CD4-positive, alpha-beta memory T cell (primary cell): ENCODE measurements around the gene CDH16. TPM values are rescaled to one million over a fixed set of nuclear protein-coding genes. Genes with fewer than 3 reads are reported as not detected.

Source experiments
- CTCF ChIA-PET: fragments of 350-600 bp; sonication (Branson Sonifier 250); formaldehyde crosslinking; loops from one replicate; lab custom pipeline; 2021; ENCODE audit warnings: inconsistent platforms; ENCODE audit not compliant: partially characterized antibody; lab: Charles Lee
- POLR2A ChIA-PET: fragments of 350-600 bp; sonication (Branson Sonifier 250); formaldehyde crosslinking; loops from one replicate; lab custom pipeline; 2021; ENCODE audit not compliant: partially characterized antibody; lab: Charles Lee
- DNase-seq, 5 donors: peaks; one replicate each; pipeline versions ENCODE4 v3.0.0 to v3.0.0-alpha.2; 2020 to 2022; ENCODE audit warnings: mixed read lengths in 1 of 5
- H3K27ac ChIP-seq: one replicate; pipeline ENCODE4 v1.7.0; 2013; ENCODE audit warnings: low read depth, low read length
- H3K27me3 ChIP-seq: 2 replicates; pipeline ENCODE4 v1.7.0; 2013; ENCODE audit warnings: mild to moderate bottlenecking, low read length, moderate library complexity; ENCODE audit not compliant: insufficient read depth
- H3K36me3 ChIP-seq: 2 replicates; pipeline ENCODE4 v1.7.0; 2013; ENCODE audit warnings: mild to moderate bottlenecking, low read length, moderate library complexity; ENCODE audit not compliant: insufficient read depth
- H3K4me1 ChIP-seq: 2 replicates; pipeline ENCODE4 v1.7.0; 2013; ENCODE audit warnings: mild to moderate bottlenecking, low read length, moderate library complexity; ENCODE audit not compliant: insufficient read depth
- H3K4me3 ChIP-seq, 2 donors: one replicate each; pipeline ENCODE4 v1.7.0; 2013; ENCODE audit warnings: low read length in 2 of 2, mild to moderate bottlenecking in 1 of 2
- H3K9me3 ChIP-seq, 2 donors: one replicate each; pipeline ENCODE4 v1.7.0; 2013; ENCODE audit warnings: low read length in 2 of 2, control low read depth in 1 of 2; ENCODE audit not compliant: control insufficient read depth in 1 of 2
- H3K27ac Mint-ChIP-seq, 7 donors: one replicate each; pipeline ENCODE4 v1.8.0; 2020 to 2021; ENCODE audit warnings: mixed read lengths in 7 of 7, mild to moderate bottlenecking in 6 of 7, inconsistent platforms in 3 of 7, moderate library complexity in 3 of 7
- H3K27me3 Mint-ChIP-seq, 2 donors: one replicate each; pipeline ENCODE4 v1.8.0; 2020 to 2021; ENCODE audit warnings: mixed read lengths in 2 of 2
- H3K36me3 Mint-ChIP-seq, 2 donors: one replicate each; pipeline ENCODE4 v1.8.0; 2020 to 2021; ENCODE audit warnings: mixed read lengths in 2 of 2, inconsistent platforms in 1 of 2, mild to moderate bottlenecking in 1 of 2
- H3K4me1 Mint-ChIP-seq, 4 donors: one replicate each; pipeline ENCODE4 v1.8.0; 2020 to 2021; ENCODE audit warnings: mixed read lengths in 4 of 4, mild to moderate bottlenecking in 1 of 4
- H3K4me3 Mint-ChIP-seq, 8 donors: one replicate each; pipeline ENCODE4 v1.8.0; 2020 to 2021; ENCODE audit warnings: mixed read lengths in 8 of 8, mild to moderate bottlenecking in 7 of 8, moderate library complexity in 6 of 8, inconsistent platforms in 3 of 8
- H3K9me3 Mint-ChIP-seq, 8 donors: one replicate each; pipeline ENCODE4 v1.8.0; 2020 to 2021; ENCODE audit warnings: mixed read lengths in 8 of 8, mild to moderate bottlenecking in 5 of 8, inconsistent platforms in 3 of 8, moderate library complexity in 1 of 8
- intact Hi-C: fragments of 100-400 bp; cut with micrococcal nuclease; formaldehyde crosslinking; loops from one replicate; pipeline ENCODE4 v1.15.1; 2023
- polyA plus RNA-seq, 2 donors: library from polyadenylated mRNA; unstranded; fragments of 300-500 nt; fragmentation: Illumina TruSeq; gene quantifications; one replicate each; pipeline ENCODE4 v1.2.3, GENCODE V29; 2021
- total RNA-seq, 2 experiments: library from RNA; stranded (reverse); gene quantifications; one replicate each; pipeline ENCODE4 v1.2.3, GENCODE V29; 2021

The CDH16 gene
- total and polyA plus RNA-seq, 4 experiments from 2014 or later, result not detected

DNA sequence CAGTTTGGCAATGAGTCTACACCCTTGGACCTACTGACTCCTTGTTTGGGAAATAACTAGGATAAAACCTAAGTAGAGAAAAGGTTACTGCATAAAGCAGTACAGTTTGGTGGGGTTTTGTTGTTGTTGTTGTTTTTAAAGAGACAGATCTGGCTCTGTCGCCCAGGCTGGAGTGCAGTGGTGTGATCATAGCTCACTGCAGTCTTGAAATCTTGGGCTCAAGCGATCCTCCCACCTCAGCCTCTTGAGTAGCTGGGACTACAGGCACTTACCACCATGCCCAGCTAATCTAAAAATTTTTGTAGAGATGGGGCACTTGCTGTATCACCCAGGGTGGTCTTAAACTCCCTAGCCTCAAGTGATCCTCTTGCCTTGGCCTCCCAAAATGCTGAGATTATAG lies 37.1 kb downstream of the CDH16 start:
- peaks cover 21% of the 10 kb centered on the region for H3K36me3 ChIP-seq
- Mint-ChIP-seq H3K36me3 (peaks cover 14 to 24% of the 10 kb centered on the region in 2 donors), H3K9me3 (no peaks in the 10 kb centered on the region), H3K4me1 (peaks cover 15 to 42% (median 31%) of the 10 kb centered on the region in 4 donors), H3K4me3 (peak overlapping the region; percentile 68 to 100 (median 74)), H3K27me3 (no peaks in the 10 kb centered on the region), H3K27ac (peak overlapping the region in 2 of 7 donors; percentile 25 to 32)
- H3K27me3 ChIP-seq, result no peaks in the 10 kb centered on the region
- H3K4me1 ChIP-seq, result peaks cover 27% of the 10 kb centered on the region
- H3K4me3 ChIP-seq, result no peak overlapping the region
- intact Hi-C loops, result no loop called here
- H3K27ac ChIP-seq, result no peak overlapping the region
- ChIA-PET POLR2A (interaction anchor here (1.0 to 3.2 kb wide), 5 partner anchors 21 to 355 kb away, joined by 3 to 18 read pairs (median 3); partner anchors contain the start of genes CIAO2B and NAE1), CTCF (interaction anchor here (1.5 to 5.4 kb wide), 6 partner anchors 9 to 51 kb away, joined by 7 to 25 read pairs (median 14); partner anchors contain the start of gene NAE1)
- no peak for DNase-seq
- no peaks in the 10 kb centered on the region for H3K9me3 ChIP-seq

DNA sequence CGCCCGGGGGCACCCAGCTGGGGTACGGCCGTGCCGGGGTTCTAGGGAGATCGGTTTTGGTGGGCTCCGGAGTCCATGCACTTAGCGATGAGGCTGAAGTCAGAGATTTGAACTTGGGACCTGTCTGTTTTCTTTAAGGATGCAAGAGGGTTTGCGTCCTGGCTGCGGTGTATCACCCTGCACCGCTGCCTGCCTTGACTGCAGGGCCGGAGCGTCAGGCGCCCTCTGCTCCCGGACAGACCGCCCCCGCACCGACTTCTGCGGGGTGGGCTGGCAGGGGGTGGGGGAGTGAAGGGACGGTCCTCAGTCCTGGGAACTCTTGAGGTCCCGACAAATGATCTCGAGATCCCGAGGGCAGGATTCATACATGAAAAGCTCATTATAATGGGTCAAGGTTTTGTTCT lies 37.7 kb downstream of the CDH16 start:
- peak overlapping the region in 3 of 7 donors; percentile 32 to 78 (median 70) for H3K27ac Mint-ChIP-seq

DNA sequence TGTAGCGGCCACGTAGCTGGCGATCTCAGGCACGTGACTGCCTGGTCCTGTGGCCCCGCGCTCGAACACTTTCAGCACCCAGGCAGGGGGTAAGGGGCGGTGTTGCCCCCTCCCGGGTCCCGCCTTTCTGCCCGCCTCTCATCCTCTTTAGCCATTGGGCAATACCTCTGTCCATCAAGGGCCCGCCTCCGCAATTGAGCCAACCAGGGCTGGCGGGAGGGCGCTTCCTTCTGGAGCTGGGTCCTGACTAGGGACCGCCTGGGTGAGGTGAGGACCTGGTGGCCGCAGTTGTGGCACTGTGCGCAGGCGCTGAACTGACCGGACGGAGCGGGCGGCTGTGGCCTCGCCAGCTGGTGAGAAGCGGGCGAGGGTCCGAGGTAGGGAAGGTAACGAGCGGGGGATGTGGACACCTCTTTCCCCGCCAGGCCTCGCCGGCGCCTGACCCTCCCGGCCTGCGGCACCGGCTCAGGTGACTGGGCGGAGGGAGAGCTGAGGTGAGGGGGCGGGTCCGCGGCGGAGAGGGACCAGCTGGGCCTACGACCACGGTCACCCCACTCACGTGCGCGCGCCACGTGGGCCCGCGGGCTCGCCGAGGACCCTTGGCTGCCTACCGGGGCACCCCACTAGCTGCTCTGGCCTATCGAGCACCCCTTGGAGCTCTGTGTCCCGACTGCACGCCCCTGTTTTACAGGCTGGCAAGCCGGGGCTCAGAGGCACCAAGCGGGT lies 38.2 kb downstream of the CDH16 start, which contains the start of gene PDP2:
TSS of gene PDP2 (plus strand) at position 228 of the 726 bp plus-strand sequence. CDS start 3,770 bp downstream, outside the sequence.
- no peaks in the 10 kb centered on the region for H3K9me3 Mint-ChIP-seq
- Histone ChIP-seq H3K4me1 (peaks cover 22% of the 10 kb centered on the region), H3K36me3 (peaks cover 13% of the 10 kb centered on the region), H3K27me3 (no peaks in the 10 kb centered on the region), H3K9me3 (no peaks in the 10 kb centered on the region), H3K4me3 (peak within 1 kb of the TSS; percentile 66 to 80), H3K27ac (peak within 1 kb of the TSS; percentile 54)
- H3K27me3 Mint-ChIP-seq, result no peaks in the 10 kb centered on the region
- intact Hi-C loops, result no loop called here
- ChIA-PET POLR2A (interaction anchor here (0.7 to 3.2 kb wide), 9 partner anchors 12 to 472 kb away, joined by 3 to 18 read pairs (median 3); partner anchors contain the start of genes CIAO2B, CMTM2 and NAE1), CTCF (interaction anchor here (1.0 to 5.4 kb wide), 9 partner anchors 8 to 641 kb away, joined by 3 to 25 read pairs (median 10); partner anchors contain the start of gene NAE1)
- peaks cover 13 to 39% (median 27%) of the 10 kb centered on the region in 4 donors for H3K4me1 Mint-ChIP-seq
- DNase-seq, result peak; percentile 88 to 91 (median 89)
- peak within 1 kb of the TSS; percentile 97 to 100 (median 99) for H3K4me3 Mint-ChIP-seq
- peaks cover 10 to 17% of the 10 kb centered on the region in 2 donors for H3K36me3 Mint-ChIP-seq
- peak within 1 kb of the TSS; percentile 79 to 96 (median 94) for H3K27ac Mint-ChIP-seq

More for the DNA sequence above, 37.7 kb downstream of the CDH16 start:
- Histone ChIP-seq H3K4me3 (peak overlapping the region; percentile 66 to 80), H3K27ac (peak overlapping the region; percentile 54), H3K4me1 (peaks cover 22% of the 10 kb centered on the region), H3K36me3 (peaks cover 18% of the 10 kb centered on the region), H3K9me3 (no peaks in the 10 kb centered on the region), H3K27me3 (no peaks in the 10 kb centered on the region)
- H3K4me3 Mint-ChIP-seq, result peak overlapping the region; percentile 78 to 100 (median 98)
- no peaks in the 10 kb centered on the region for H3K27me3 Mint-ChIP-seq
- POLR2A ChIA-PET, result interaction anchor here (0.7 to 3.2 kb wide), 7 partner anchors 11 to 473 kb away, joined by 3 to 18 read pairs (median 3); partner anchors contain the start of genes CIAO2B and NAE1
- CTCF ChIA-PET, result interaction anchor here (1.0 to 5.4 kb wide), 9 partner anchors 8 to 640 kb away, joined by 3 to 25 read pairs (median 10); partner anchors contain the start of gene NAE1
- no peak for DNase-seq
- peaks cover 14 to 23% of the 10 kb centered on the region in 2 donors for H3K36me3 Mint-ChIP-seq
- H3K9me3 Mint-ChIP-seq, result no peaks in the 10 kb centered on the region
- intact Hi-C loops, result no loop called here
- H3K4me1 Mint-ChIP-seq, result peaks cover 15 to 41% (median 31%) of the 10 kb centered on the region in 4 donors

DNA sequence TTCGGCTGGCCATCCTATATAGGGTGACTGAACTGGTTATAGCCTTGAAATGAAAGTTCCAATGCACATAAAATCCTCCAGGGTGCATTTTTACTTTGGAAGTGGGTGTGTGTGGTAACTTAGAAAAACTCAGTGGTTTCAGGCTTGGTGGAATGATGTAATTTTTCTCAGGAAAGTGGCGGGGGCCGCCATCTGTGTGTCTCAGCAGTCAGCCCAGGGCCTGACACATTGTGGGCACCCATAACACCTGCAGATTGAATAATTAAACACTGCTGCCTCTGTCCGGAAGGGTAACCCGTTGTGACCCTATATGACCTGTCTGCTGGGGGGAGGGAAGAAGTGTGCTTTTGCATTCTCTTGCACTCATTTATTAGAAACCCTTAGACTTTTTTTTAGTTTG lies 40.6 kb downstream of the CDH16 start:
- peaks cover 37% of the 10 kb centered on the region for H3K4me1 ChIP-seq
- DNase-seq, result no peak
- H3K36me3 Mint-ChIP-seq, result peaks cover 0 to 3% of the 10 kb centered on the region in 2 donors
- H3K27me3 ChIP-seq, result no peaks in the 10 kb centered on the region
- ChIA-PET CTCF (interaction anchor here (1.1 to 5.4 kb wide), 2 partner anchors 10 to 48 kb away, joined by 5 to 25 read pairs; partner anchors contain the start of gene NAE1), POLR2A (interaction anchor here (0.6 kb wide), 1 partner anchor 10 kb away, joined by 3 read pairs; no protein-coding TSS in a partner anchor)
- intact Hi-C loops, result no loop called here
- H3K27ac ChIP-seq, result no peak overlapping the region
- H3K4me3 ChIP-seq, result no peak overlapping the region
- no peaks in the 10 kb centered on the region for H3K27me3 Mint-ChIP-seq
- H3K27ac Mint-ChIP-seq, result peak overlapping the region in 2 of 7 donors; percentile 39 to 77
- peak overlapping the region in 7 of 8 donors; percentile 11 to 79 (median 45) for H3K4me3 Mint-ChIP-seq
- peaks cover 24 to 53% (median 39%) of the 10 kb centered on the region in 4 donors for H3K4me1 Mint-ChIP-seq
- H3K9me3 ChIP-seq, result no peaks in the 10 kb centered on the region
- no peaks in the 10 kb centered on the region for H3K9me3 Mint-ChIP-seq
- H3K36me3 ChIP-seq, result no peaks in the 10 kb centered on the region

DNA sequence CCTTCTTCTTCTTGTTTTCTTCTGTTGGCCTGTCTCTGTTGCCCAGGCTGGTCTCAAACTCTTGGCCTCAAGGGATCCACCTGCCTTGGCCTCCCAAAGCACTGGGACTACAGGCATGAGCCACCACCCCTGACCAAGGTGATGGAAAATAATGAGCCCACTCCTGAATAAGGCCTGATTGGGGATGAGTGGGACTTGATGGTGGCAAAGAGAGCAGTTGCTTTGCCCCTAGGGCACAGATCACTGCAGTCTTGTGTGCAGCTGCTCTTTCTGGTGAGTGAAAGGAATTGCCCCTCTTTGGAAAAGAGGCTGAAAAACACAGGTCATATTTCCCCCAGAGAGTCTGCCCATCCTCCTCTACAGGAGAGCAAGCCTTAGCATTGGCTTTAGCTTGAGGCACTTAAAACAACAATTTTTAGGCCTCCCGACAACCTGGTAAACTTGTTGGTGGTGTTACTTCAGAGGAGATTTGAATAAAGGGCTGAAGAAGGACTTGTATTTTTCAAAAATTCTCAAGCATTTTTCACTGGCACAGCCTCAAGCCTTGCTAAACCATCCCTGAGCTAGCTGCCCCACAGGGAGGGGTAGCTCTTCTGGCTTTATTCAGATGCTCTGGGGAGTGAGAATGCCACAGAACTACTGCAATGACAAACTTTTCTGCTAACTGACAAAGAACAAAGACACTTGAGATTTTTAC lies 44.5 kb downstream of the CDH16 start:
- H3K4me1 Mint-ChIP-seq, result peaks cover 18 to 37% (median 28%) of the 10 kb centered on the region in 4 donors
- DNase-seq, result no peak
- intact Hi-C loops, result no loop called here

DNA sequence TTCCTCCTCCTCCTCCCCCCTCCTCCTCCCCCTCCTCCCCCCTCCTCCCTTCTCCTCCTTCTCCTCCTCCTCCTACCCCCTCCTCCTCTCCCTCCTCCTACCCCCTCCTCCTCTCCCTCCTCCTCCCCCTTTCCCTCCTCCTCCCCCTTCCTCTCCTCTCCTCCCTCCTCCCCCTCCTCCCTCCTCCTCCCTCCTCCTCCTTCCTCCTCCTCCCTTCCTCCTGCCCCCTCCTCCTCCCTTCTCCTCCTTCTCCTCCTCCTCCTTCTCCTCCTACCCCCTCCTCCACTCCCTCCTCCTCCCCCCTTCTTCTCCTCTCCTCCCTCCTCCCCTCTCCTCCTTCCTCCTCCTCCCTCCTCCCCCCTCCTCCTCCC lies 45.0 kb downstream of the CDH16 start:
- Histone ChIP-seq H3K9me3 (no peaks in the 10 kb centered on the region), H3K4me1 (peaks cover 22% of the 10 kb centered on the region), H3K4me3 (no peak overlapping the region), H3K36me3 (no peaks in the 10 kb centered on the region), H3K27ac (no peak overlapping the region), H3K27me3 (no peaks in the 10 kb centered on the region)
- Mint-ChIP-seq H3K27me3 (no peaks in the 10 kb centered on the region), H3K36me3 (no peaks in the 10 kb centered on the region), H3K4me3 (peak overlapping the region in 1 of 8 donors; percentile 80), H3K27ac (peak overlapping the region in 3 of 7 donors; percentile 86 to 90 (median 90)), H3K9me3 (no peaks in the 10 kb centered on the region), H3K4me1 (peaks cover 18 to 37% (median 28%) of the 10 kb centered on the region in 4 donors)
- intact Hi-C loops, result loop anchor here (2.0 kb wide), 4 partner anchors 43 to 321 kb away; partner anchors contain the start of genes CES2, CIAO2B, CKLF and NAE1
- ChIA-PET CTCF (interaction anchor here (0.6 to 3.7 kb wide), 15 partner anchors 8 to 515 kb away, joined by 3 to 32 read pairs (median 5); partner anchors contain the start of gene NAE1), POLR2A (interaction anchor here (0.9 to 1.5 kb wide), 7 partner anchors 43 to 322 kb away, joined by 3 to 15 read pairs (median 3); partner anchors contain the start of genes CKLF, DYNC1LI2 and NAE1)
- no peak for DNase-seq

More for the DNA sequence above, 44.5 kb downstream of the CDH16 start:
- Histone ChIP-seq H3K4me1 (peaks cover 22% of the 10 kb centered on the region), H3K27me3 (no peaks in the 10 kb centered on the region), H3K27ac (peak overlapping the region; percentile 35), H3K36me3 (no peaks in the 10 kb centered on the region), H3K4me3 (no peak overlapping the region), H3K9me3 (no peaks in the 10 kb centered on the region)
- ChIA-PET CTCF (interaction anchor here (0.9 to 3.7 kb wide), 6 partner anchors 12 to 468 kb away, joined by 3 to 32 read pairs (median 5); partner anchors contain the start of gene NAE1), POLR2A (interaction anchor here (0.8 to 1.4 kb wide), 2 partner anchors 43 to 123 kb away, joined by 4 to 10 read pairs; partner anchors contain the start of genes DYNC1LI2 and NAE1)
- Mint-ChIP-seq H3K9me3 (no peaks in the 10 kb centered on the region), H3K27me3 (no peaks in the 10 kb centered on the region), H3K36me3 (no peaks in the 10 kb centered on the region), H3K4me3 (peak overlapping the region in 6 of 8 donors; percentile 26 to 75 (median 37)), H3K27ac (peak overlapping the region; percentile 58 to 91 (median 80))
